ENCODE measurements around the gene AHSG.

Gene AHSG

GRCh38 chr3:186622651-186623310 lies 9.9 kb downstream of the AHSG start:
- no peak for DNase-seq (ENCODE audit: low read depth)
- TF ChIP-seq CTCF (conservative IDR thresholded peaks at IDR 0.05; ENCODE audit: control insufficient read depth, insufficient read depth, low read depth, low read length): no peak
- no peak overlapping the region for H3K4me3 ChIP-seq (ENCODE audit: control insufficient read depth, low read depth, low read length)

GRCh38 chr3:186624598-186624997 lies 11.7 kb downstream of the AHSG start:
- no peak for TF ChIP-seq CTCF (conservative IDR thresholded peaks at IDR 0.05; ENCODE audit: control insufficient read depth, insufficient read depth, low read depth, low read length)
- H3K4me3 ChIP-seq (ENCODE audit: control insufficient read depth, low read depth, low read length): no peak overlapping the region

GRCh38 chr3:186625600-186626042 lies 12.8 kb downstream of the AHSG start:
- TF ChIP-seq CTCF (conservative IDR thresholded peaks at IDR 0.05; ENCODE audit: control insufficient read depth, insufficient read depth, low read depth, low read length): no peak
- no peak for DNase-seq (ENCODE audit: low read depth)
- H3K4me3 ChIP-seq (ENCODE audit: control insufficient read depth, low read depth, low read length): no peak overlapping the region

More at GRCh38 chr3:186624598-186624997, 11.7 kb downstream of the AHSG start:
- DNase-seq (ENCODE audit: low read depth): no peak

- no peak for DNase-seq (ENCODE audit: low read depth)
- no peak for TF ChIP-seq CTCF (conservative IDR thresholded peaks at IDR 0.05; ENCODE audit: control insufficient read depth, insufficient read depth, low read depth, low read length)
- no peak overlapping the region for H3K4me3 ChIP-seq (ENCODE audit: control insufficient read depth, low read depth, low read length)
Measured at GRCh38 chr3:186626254-186626847, 13.5 kb downstream of the AHSG start.

GRCh38 chr3:186627852-186628414 lies 15.1 kb downstream of the AHSG start:
- DNase-seq (ENCODE audit: low read depth): no peak
- H3K4me3 ChIP-seq (ENCODE audit: control insufficient read depth, low read depth, low read length): no peak overlapping the region
- TF ChIP-seq CTCF (conservative IDR thresholded peaks at IDR 0.05; ENCODE audit: control insufficient read depth, insufficient read depth, low read depth, low read length): no peak

GRCh38 chr3:186628756-186629155 lies 15.9 kb downstream of the AHSG start:
- TF ChIP-seq CTCF (conservative IDR thresholded peaks at IDR 0.05; ENCODE audit: control insufficient read depth, insufficient read depth, low read depth, low read length): no peak
- no peak overlapping the region for H3K4me3 ChIP-seq (ENCODE audit: control insufficient read depth, low read depth, low read length)
- DNase-seq (ENCODE audit: low read depth): no peak

Measured in fibroblast of mammary gland (primary cell).